GM06990 (cell line): Measurements from ENCODE around the gene DMD.

Experiments used
- DNase-seq: peaks from one replicate; pipeline ENCODE4 v3.0.0-alpha.2; 2011; ENCODE audit not compliant: insufficient read length; ENCODE audit errors: extremely low read depth
- H3K27me3 ChIP-seq: replicated peaks from 2 replicates; pipeline ENCODE4 v1.6.0; 2011; ENCODE audit warnings: low read length; ENCODE audit not compliant: control insufficient read depth, insufficient read depth
- H3K36me3 ChIP-seq: 2 replicates; pipeline ENCODE4 v1.5.1; 2011; ENCODE audit warnings: low read length; ENCODE audit not compliant: control insufficient read depth, insufficient read depth
- H3K4me3 ChIP-seq: replicated peaks from 2 replicates; pipeline ENCODE4 v1.5.1; 2011; ENCODE audit warnings: low read depth, mild to moderate bottlenecking, control low read depth, low read length
- TF ChIP-seq, protein P1 (sequence below): IDR thresholded peaks from 2 replicates; pipeline ENCODE4 v1.5.1; 2011; ENCODE audit warnings: low read length, control low read depth, mild to moderate bottlenecking, inconsistent platforms; ENCODE audit not compliant: insufficient read depth, poor library complexity, severe bottlenecking

DMD gene

DNA sequence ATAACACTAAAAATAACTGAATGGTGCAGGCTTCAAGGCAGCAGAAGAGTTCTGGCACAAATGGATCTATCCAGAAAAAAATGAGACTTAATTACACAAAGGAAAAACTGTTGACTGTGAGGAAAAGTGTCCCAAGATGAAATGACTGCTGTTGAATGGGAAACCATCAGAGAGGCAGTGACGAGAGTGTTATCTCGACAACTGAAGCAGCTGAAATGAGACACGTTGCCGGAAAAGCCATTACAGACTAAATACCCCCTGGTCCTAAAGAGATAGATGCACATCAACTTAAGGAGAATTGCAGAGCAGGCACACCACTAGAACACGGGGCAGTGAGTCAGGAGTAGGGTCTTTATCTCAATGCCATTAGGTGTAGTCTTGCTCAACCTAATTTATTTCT is 277.8 kb downstream of the DMD start:
- H3K27me3 ChIP-seq = no peaks in the 10 kb centered on the region
- H3K4me3 ChIP-seq = no peak overlapping the region
- DNase-seq = no peak
- TF ChIP-seq, protein P1, sequence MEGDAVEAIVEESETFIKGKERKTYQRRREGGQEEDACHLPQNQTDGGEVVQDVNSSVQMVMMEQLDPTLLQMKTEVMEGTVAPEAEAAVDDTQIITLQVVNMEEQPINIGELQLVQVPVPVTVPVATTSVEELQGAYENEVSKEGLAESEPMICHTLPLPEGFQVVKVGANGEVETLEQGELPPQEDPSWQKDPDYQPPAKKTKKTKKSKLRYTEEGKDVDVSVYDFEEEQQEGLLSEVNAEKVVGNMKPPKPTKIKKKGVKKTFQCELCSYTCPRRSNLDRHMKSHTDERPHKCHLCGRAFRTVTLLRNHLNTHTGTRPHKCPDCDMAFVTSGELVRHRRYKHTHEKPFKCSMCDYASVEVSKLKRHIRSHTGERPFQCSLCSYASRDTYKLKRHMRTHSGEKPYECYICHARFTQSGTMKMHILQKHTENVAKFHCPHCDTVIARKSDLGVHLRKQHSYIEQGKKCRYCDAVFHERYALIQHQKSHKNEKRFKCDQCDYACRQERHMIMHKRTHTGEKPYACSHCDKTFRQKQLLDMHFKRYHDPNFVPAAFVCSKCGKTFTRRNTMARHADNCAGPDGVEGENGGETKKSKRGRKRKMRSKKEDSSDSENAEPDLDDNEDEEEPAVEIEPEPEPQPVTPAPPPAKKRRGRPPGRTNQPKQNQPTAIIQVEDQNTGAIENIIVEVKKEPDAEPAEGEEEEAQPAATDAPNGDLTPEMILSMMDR = no peak
- H3K36me3 ChIP-seq = no peaks in the 10 kb centered on the region

DNA sequence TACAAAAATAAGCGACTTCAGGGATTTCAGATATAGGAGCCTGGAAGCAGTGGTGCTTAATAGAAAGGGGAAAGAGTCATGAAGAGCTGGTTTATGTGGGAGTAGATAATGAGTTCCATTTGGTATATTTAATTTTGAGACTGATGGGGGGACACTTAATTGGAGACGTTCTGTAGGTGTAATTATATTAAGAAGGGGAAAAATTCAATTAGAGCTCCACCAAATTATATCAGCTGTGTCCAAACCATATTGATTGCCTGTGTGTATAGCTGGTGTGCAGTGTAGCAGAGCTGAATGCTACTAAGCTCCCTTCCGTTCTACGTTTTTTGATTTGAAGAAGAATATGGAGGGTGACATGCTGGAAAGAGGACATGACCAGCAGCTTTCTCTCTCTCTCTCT is 282.3 kb downstream of the DMD start:
- H3K36me3 ChIP-seq = no peaks in the 10 kb centered on the region
- no peak overlapping the region for H3K4me3 ChIP-seq
- no peaks in the 10 kb centered on the region for H3K27me3 ChIP-seq
- DNase-seq = no peak
- TF ChIP-seq, protein P1 = no peak

- DNase-seq = no peak
- Histone ChIP-seq H3K27me3 (no peaks in the 10 kb centered on the region), H3K4me3 (no peak overlapping the region), H3K36me3 (no peaks in the 10 kb centered on the region)
- TF ChIP-seq, protein P1 = no peak
These were observed 315.3 kb downstream of the DMD start for GRCh38 chrX:32896088-32896487.

- H3K27me3 ChIP-seq = no peaks in the 10 kb centered on the region
- no peak for DNase-seq
- TF ChIP-seq, protein P1 = no peak
- H3K4me3 ChIP-seq = no peak overlapping the region
- no peaks in the 10 kb centered on the region for H3K36me3 ChIP-seq
These were observed 316.7 kb downstream of the DMD start for GRCh38 chrX:32894679-32895078.

DNA sequence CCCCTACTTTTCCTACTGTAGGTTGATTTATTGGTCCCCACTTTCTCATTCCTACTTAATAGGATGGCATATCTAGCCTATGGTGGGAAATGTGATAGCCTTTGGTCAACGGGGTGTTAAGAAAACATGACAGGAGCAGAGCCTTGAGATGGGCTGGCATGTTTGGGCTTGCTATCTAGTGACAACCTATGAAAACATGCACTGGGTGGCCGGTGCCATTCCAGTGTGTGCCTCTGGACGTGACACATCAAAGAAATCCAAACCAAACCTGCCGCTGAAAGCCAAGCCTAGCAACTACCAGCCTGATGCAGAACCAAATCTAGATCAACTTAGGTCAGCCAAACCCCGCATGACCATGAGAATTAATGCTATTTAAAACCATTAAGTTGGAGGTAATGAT is 317.6 kb downstream of the DMD start:
- TF ChIP-seq, protein P1 = no peak
- no peaks in the 10 kb centered on the region for H3K27me3 ChIP-seq
- no peak overlapping the region for H3K4me3 ChIP-seq
- DNase-seq = no peak
- H3K36me3 ChIP-seq = no peaks in the 10 kb centered on the region

GRCh38 chrX:32877592-32877991 is 333.8 kb downstream of the DMD start:
- TF ChIP-seq, protein P1 = no peak
- Histone ChIP-seq H3K36me3 (no peaks in the 10 kb centered on the region), H3K27me3 (no peaks in the 10 kb centered on the region), H3K4me3 (no peak overlapping the region)
- DNase-seq = no peak
